AG08395 (cell line): ENCODE measurements around the gene CYB561D1.

ENCODE experiments used
- DNase-seq: peaks from one replicate; pipeline ENCODE4 v3.0.0; 2012; ENCODE audit warnings: mixed read lengths, low spot score

The CYB561D1 gene

DNA sequence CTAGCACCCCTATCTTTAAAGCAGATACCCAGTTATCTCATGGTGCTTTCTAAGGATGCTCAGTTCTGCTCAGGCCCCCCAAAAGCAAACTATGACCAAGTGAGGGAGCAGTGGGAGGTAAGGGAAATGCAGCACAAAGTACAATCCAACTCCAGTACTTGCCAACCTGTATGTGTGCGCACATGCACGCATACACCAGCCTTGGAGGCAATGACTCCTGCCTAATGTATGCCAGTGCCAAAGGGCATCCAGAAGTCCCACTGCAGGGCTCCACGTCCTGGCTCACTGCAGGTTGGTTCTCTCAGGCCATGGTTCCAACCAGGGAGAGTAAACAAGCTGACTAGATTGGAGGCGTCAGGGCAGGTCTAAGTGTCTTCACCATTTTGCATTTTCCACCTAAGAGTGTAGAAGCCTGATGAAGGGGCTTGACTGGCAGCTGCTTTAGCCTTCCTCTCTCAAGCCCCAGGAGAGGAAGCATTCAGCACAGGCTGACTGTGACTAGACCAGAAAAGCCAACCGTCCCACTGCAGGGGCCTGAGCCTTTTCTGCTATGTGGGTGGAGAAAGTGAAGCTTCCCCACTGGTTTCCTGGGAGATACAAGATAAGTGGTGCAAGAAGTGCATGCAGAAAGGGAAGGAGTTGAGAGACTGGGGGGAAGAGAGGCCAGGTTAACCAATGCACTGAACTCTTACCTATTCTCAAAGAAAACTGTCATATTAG lies 7.9 kb downstream of the CYB561D1 start:
- no peak for DNase-seq

- no peak for DNase-seq
Observed at GRCh38 chr1:109502364-109502851, 8.5 kb downstream of the CYB561D1 start.

DNA sequence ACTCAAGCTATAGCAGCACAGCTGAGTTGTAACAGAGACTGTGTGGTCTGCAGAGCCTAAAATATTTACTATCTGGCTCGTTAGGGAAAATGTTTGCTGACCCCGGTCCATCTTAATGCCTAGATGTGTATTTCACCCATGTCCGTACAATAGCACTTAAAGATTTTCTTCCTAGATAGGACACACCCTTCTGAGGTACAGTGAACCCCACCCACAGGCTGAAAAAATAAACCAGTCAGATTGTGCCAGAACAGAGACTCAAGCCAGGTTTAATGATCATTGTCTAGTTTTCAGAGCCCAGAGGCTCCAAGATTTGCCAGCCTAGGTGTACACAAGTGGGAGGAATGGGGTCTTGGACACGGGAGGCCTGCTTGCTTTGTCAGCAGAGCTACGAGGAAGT lies 10.0 kb downstream of the CYB561D1 start:
- no peak for DNase-seq

DNA sequence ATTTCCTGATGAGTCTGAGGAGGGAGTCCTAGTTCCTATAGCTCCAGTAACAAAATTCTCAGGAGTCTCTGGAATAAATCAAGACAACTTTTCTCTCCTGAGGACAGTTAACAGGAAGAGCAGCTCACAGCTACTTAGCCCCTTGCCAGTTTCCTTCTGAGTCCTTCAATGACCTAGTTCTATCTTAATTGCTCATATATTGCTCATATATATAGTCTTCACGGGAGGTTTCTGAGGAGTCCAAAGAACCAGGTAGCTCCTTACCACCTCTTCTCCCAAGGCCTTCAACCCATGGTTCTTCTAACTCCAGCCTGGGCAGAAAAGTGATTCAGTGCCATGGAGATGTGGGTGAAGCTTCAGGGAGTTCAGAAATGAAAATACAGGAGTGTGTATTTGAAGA lies 11.1 kb downstream of the CYB561D1 start:
- no peak for DNase-seq

GRCh38 chr1:109508001-109508872 lies 14.3 kb downstream of the CYB561D1 start:
- no peak for DNase-seq

GRCh38 chr1:109508873-109509175 lies 14.9 kb downstream of the CYB561D1 start:
- no peak for DNase-seq

DNA sequence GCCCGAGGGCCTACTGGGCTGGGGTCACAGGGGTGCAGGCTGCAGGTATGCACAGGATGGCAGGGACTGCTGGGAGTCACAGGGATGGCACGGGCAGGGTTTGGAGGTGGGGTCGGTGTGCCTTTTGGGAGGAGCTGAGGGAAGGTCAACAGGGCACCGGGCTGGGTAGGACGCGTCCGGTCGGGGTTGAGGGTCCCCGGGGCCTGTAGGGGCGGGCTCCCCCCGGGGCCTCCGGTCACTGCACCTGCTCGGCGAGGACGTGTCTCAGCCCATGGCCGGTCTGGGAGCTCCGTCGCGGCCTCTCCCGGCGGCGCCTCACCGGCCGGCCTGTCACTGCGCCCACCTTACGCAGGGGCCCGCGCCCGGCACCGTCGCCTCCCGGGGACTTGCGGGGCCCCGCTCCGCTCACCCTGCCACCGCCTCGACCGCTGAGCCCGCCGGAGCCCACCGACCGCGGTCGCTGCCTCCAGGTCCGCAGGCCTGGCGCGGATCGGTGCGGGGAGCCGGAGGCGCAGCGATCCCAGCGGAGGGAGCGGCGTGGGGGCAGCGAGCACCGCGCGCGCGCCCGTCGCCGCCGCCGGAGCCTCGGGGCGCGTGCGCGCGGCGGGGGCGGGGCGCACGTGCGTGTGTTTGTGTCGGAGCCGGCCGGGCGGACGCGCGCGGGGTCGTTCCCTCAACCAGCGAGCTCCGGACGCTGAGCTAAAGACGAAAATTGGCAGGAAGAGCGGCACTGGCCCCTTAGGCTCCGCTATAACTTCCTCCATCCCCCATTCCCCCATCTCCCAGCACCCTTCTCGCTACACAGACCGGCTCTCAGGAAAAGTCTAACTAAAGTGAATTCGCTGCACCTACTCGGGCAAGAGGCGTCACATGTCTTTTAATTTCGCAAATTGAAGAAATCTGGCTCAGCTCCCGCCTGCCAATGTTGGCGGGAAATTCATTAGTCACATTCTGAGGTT lies 15.6 kb downstream of the CYB561D1 start, which contains the start of gene AMIGO1:
TSS of gene AMIGO1 (minus strand) at position 552 of the 959 bp plus-strand sequence. CDS start 815 bp downstream, outside the sequence.
- DNase-seq: peak; percentile 78

- DNase-seq: no peak
Observed at GRCh38 chr1:109513110-109513710, 19.3 kb downstream of the CYB561D1 start.

GRCh38 chr1:109514846-109515245 lies 21.0 kb downstream of the CYB561D1 start:
- DNase-seq: no peak

- DNase-seq: no peak
Observed at GRCh38 chr1:109516872-109517271, 23.0 kb downstream of the CYB561D1 start.

GRCh38 chr1:109517337-109517736 lies 23.4 kb downstream of the CYB561D1 start:
- no peak for DNase-seq

DNA sequence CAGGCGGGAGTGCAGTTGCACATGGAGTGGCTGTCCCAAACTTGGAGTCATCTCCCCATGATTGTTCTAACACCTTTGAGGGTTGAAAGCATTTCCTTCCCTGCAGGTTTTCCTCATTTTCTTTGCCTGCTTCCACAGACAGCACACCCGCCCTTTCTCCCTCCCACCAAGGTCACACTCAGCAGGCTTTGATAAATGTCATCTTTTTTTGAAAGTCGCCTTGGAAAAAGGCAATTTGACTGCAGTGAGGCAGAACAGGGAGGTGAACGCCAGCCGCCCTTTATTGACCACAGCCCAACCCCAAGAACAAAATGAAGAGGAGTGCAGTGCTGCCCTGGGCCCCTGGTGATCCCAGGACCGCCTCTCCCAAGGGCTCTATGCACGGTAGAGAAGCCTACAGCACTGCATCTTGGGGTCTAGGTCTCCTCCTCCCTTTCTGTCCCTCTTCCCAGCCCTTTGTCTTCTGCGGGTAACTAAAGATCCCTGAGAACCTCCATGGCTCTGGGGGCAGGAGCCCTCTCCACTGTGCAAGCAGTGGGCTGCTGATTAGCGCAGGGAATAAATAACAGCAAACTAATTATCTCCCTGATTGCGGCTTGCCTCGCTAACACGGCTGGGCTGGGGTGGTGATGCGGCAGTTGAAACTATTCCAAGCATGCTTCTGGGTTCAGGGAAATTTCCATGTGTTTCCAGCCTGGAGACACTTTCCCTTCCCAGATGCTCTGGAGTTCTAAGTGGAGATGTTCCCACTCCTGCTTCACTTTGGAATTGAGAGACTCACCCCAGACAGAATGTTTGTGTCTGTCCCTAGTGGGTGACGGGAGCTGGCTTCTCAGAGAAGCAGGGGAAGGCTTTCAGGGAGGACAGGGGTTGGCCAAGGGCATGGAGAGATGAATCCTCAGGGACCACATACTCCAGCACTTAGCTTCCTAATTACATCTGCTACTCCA lies 27.4 kb downstream of the CYB561D1 start:
- peak; percentile 49 for DNase-seq

GRCh38 chr1:109522026-109522425 lies 28.1 kb downstream of the CYB561D1 start:
- no peak for DNase-seq

GRCh38 chr1:109523706-109524105 lies 29.8 kb downstream of the CYB561D1 start:
- DNase-seq: no peak

DNA sequence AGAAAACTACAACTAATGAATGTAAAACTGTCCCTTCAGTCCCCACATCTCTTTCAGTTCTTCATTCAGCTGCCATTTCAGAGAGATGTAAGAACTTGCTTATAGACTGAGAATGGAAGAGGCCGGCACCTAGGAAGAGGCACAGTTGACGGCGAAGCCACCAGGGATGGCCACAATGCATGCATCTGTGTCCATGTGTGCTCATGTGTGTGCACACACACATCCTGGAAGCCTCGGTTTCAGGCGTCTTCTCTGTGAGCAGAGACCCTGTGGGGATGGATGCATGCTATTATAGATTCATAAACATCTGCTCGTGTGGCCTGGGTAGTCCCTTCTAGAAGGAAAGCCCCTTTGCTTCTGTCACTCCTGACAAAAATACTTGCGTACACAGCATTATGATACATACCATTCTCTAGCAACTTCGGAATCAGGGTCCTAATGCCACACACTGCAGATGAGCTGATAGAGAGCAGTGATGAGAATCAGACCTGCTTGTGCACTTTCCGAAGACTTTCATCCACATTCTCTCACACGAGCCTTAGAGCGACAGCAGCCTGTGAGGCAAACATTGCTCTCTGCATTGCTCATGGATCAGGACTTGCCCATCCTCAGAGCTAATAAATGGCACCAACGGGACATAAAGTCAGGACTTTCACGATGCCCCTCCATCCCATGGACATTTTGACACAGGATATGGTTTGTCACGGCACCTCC lies 33.4 kb downstream of the CYB561D1 start:
- DNase-seq: no peak

DNA sequence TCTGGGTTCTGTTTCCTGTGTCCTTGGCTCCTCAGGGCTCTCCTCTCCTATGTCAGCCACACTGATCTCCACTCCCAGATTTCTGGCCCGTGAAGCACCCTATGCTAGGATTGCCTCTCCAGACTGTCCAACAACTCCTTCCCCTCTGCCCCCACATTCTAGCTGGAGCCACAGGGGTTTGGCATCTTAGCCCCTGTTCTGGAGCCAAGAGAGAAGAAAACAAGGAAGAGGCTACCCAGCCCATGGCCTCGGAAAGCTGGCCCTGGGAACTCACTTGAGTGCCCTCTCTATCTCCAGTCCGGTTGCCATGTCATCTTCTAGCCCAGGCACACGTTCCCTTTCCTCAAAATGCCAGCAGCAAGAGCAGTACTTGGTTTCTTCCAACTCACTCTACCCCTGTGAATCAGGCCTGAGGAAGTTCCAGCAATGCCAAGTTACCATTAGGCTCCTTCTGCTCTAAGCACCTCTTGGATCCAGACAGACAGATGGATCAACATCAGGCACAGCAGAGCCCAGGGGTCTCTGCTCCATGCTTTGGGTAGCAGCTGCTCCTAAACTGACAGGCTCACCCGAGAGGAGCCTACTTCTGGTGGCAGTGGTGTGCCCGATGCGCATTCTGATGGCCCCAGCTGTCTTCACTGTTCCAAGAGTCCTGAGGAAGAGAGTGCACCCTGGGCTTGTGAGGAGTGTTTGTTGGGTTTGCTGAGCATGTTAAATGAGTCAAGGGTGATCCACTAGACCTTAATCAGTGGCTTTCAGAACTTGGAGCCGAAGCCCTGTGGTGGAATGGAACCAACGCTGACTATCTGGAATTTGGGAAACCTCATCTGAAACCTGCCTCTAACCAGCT lies 34.2 kb downstream of the CYB561D1 start:
- no peak for DNase-seq

GRCh38 chr1:109528712-109529111 lies 34.8 kb downstream of the CYB561D1 start:
- no peak for DNase-seq

- DNase-seq: no peak
Observed at GRCh38 chr1:109529881-109530456, 36.1 kb downstream of the CYB561D1 start.
